Measurements from ENCODE around the gene PTPN4. TPM values are rescaled to one million over a fixed set of nuclear protein-coding genes. Genes with fewer than 3 reads are reported as not detected.

The PTPN4 gene
- polyA plus RNA-seq, 1 donor from 2014 or later: 22.0 TPM

- Histone ChIP-seq H3K4me3 (ENCODE audit: low read length) (no peak overlapping the region), H4K20me1 (ENCODE audit: insufficient read depth) (no peaks in the 10 kb centered on the region), H3K79me2 (replicated peaks; ENCODE audit: insufficient read depth, low read length) (peaks cover 3% of the 10 kb centered on the region), H3K27ac (ENCODE audit: low read length) (no peak overlapping the region), H3F3A (ENCODE audit: insufficient read depth, low read length, poor library complexity, severe bottlenecking) (no peaks in the 10 kb centered on the region), H3K9me2 (ENCODE audit: insufficient read depth, low read length) (no peaks in the 10 kb centered on the region), H3K9me3 (ENCODE audit: low read length) (no peaks in the 10 kb centered on the region), H3K36me3 (ENCODE audit: insufficient read depth, low read length) (no peaks in the 10 kb centered on the region), H3K4me2 (ENCODE audit: low read length) (no peak overlapping the region), H3K27me3 (ENCODE audit: insufficient read depth, low read depth, low read length) (no peaks in the 10 kb centered on the region), H3K9ac (ENCODE audit: low read length) (no peak overlapping the region), H2AFZ (ENCODE audit: low read depth, low read length) (no peak overlapping the region)
- TF ChIP-seq TAF1 (IDR thresholded peaks at IDR 0.05; ENCODE audit: low read depth): no peak
- no peak for TF ChIP-seq POLR2AphosphoS5 (IDR thresholded peaks at IDR 0.05)
- no peak for TF ChIP-seq CTCF (IDR thresholded peaks at IDR 0.05; ENCODE audit: poor library complexity, severe bottlenecking)
- no peak for TF ChIP-seq MXI1 (conservative IDR thresholded peaks at IDR 0.05; ENCODE audit: poor library complexity, severe bottlenecking)
- no peak for TF ChIP-seq EP300 (conservative IDR thresholded peaks at IDR 0.05; ENCODE audit: poor library complexity, severe bottlenecking)
- no peak for TF ChIP-seq SMC3 (conservative IDR thresholded peaks at IDR 0.05; ENCODE audit: poor library complexity)
- TF ChIP-seq REST (IDR thresholded peaks at IDR 0.05; ENCODE audit: borderline replicate concordance): no peak
- no peak for TF ChIP-seq RAD21 (conservative IDR thresholded peaks at IDR 0.05)
- TF ChIP-seq EZH2 (IDR thresholded peaks at IDR 0.05; ENCODE audit: borderline replicate concordance, insufficient read depth, low read length, poor library complexity, severe bottlenecking): no peak
Measured at GRCh38 chr2:119821266-119821665, 61.5 kb downstream of the PTPN4 start.

- no peak overlapping the region for H3K9ac ChIP-seq (ENCODE audit: low read length)
- no peaks in the 10 kb centered on the region for H3K36me3 ChIP-seq (ENCODE audit: insufficient read depth, low read length)
- H4K20me1 ChIP-seq (ENCODE audit: insufficient read depth): no peaks in the 10 kb centered on the region
- H3K9me3 ChIP-seq (ENCODE audit: low read length): no peaks in the 10 kb centered on the region
- H3K4me2 ChIP-seq (ENCODE audit: low read length): no peak overlapping the region
- H3K27me3 ChIP-seq (ENCODE audit: insufficient read depth, low read depth, low read length): no peaks in the 10 kb centered on the region
- no peaks in the 10 kb centered on the region for H3K9me2 ChIP-seq (ENCODE audit: insufficient read depth, low read length)
- H3F3A ChIP-seq (ENCODE audit: insufficient read depth, low read length, poor library complexity, severe bottlenecking): no peaks in the 10 kb centered on the region
- H2AFZ ChIP-seq (ENCODE audit: low read depth, low read length): no peak overlapping the region
- no peak overlapping the region for H3K27ac ChIP-seq (ENCODE audit: low read length)
- TF ChIP-seq EP300 (conservative IDR thresholded peaks at IDR 0.05; ENCODE audit: poor library complexity, severe bottlenecking): no peak
- no peak for TF ChIP-seq POLR2AphosphoS5 (IDR thresholded peaks at IDR 0.05)
- TF ChIP-seq SMC3 (conservative IDR thresholded peaks at IDR 0.05; ENCODE audit: poor library complexity): peak; percentile 69
- no peak for TF ChIP-seq EZH2 (IDR thresholded peaks at IDR 0.05; ENCODE audit: borderline replicate concordance, insufficient read depth, low read length, poor library complexity, severe bottlenecking)
- TF ChIP-seq TAF1 (IDR thresholded peaks at IDR 0.05; ENCODE audit: low read depth): no peak
- TF ChIP-seq MXI1 (conservative IDR thresholded peaks at IDR 0.05; ENCODE audit: poor library complexity, severe bottlenecking): no peak
- TF ChIP-seq RAD21 (conservative IDR thresholded peaks at IDR 0.05): peak; percentile 57
- TF ChIP-seq CTCF (IDR thresholded peaks at IDR 0.05; ENCODE audit: poor library complexity, severe bottlenecking): peak; percentile 64
- TF ChIP-seq REST (IDR thresholded peaks at IDR 0.05; ENCODE audit: borderline replicate concordance): no peak
- peaks cover 3% of the 10 kb centered on the region for H3K79me2 ChIP-seq (replicated peaks; ENCODE audit: insufficient read depth, low read length)
- H3K4me3 ChIP-seq (ENCODE audit: low read length): no peak overlapping the region
Measured at GRCh38 chr2:119823734-119824334, 64.1 kb downstream of the PTPN4 start.

All from neural cell (in vitro differentiated cells).